ENCODE results near the gene PNLDC1. TPM values are rescaled to one million over a fixed set of nuclear protein-coding genes. Genes with fewer than 3 reads are reported as not detected.
"Not testable (repeated sequence)": the region's sequence is repeated elsewhere in the genome, so short reads cannot be mapped to it uniquely, and the experiment has no call there.

The PNLDC1 gene
- total RNA-seq, 1 donor from 2014 or later: 0.49 TPM

DNA sequence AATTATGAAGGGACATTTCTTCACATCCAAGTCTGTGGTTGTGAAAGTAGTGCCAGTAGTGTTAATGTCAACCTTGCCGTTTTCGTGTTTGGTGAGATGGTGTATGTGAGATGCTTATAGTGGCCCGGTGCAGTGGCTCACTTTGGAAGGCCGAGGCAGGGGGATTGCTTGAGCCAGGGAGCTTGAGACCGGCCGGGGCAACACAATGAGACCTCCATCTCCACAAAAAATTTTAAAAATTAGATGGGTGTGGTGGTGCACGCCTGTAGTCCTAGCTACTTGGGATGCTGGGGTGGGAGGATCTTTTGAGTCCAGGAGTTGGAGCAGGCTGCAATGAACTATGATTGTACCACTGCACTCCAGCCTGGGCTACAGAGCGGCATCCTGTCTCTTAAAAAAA, 37.4 kb downstream of the PNLDC1 start:
- no peak overlapping the region for H3K27ac Mint-ChIP-seq (ENCODE audit: unreplicated experiment)
- H3K9me3 Mint-ChIP-seq: no peaks in the 10 kb centered on the region
- no peaks in the 10 kb centered on the region for H3K4me1 Mint-ChIP-seq
- TF ChIP-seq, protein P1, sequence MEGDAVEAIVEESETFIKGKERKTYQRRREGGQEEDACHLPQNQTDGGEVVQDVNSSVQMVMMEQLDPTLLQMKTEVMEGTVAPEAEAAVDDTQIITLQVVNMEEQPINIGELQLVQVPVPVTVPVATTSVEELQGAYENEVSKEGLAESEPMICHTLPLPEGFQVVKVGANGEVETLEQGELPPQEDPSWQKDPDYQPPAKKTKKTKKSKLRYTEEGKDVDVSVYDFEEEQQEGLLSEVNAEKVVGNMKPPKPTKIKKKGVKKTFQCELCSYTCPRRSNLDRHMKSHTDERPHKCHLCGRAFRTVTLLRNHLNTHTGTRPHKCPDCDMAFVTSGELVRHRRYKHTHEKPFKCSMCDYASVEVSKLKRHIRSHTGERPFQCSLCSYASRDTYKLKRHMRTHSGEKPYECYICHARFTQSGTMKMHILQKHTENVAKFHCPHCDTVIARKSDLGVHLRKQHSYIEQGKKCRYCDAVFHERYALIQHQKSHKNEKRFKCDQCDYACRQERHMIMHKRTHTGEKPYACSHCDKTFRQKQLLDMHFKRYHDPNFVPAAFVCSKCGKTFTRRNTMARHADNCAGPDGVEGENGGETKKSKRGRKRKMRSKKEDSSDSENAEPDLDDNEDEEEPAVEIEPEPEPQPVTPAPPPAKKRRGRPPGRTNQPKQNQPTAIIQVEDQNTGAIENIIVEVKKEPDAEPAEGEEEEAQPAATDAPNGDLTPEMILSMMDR (conservative IDR thresholded peaks at IDR 0.05): no peak
- H3K27me3 Mint-ChIP-seq (ENCODE audit: low read depth): no peaks in the 10 kb centered on the region
- DNase-seq (ENCODE audit: low read depth, low spot score): no peak
- no peaks in the 10 kb centered on the region for H3K36me3 Mint-ChIP-seq (ENCODE audit: low read depth)
- no peak overlapping the region for H3K4me3 Mint-ChIP-seq

GRCh38 chr6:159838020-159838744, 38.1 kb downstream of the PNLDC1 start:
- no peak for DNase-seq (ENCODE audit: low read depth, low spot score)
- Mint-ChIP-seq H3K9me3 (no peaks in the 10 kb centered on the region), H3K27me3 (ENCODE audit: low read depth) (no peaks in the 10 kb centered on the region), H3K36me3 (ENCODE audit: low read depth) (no peaks in the 10 kb centered on the region), H3K27ac (ENCODE audit: unreplicated experiment) (no peak overlapping the region), H3K4me1 (no peaks in the 10 kb centered on the region), H3K4me3 (no peak overlapping the region)
- TF ChIP-seq, protein P1 (conservative IDR thresholded peaks at IDR 0.05): no peak

DNA sequence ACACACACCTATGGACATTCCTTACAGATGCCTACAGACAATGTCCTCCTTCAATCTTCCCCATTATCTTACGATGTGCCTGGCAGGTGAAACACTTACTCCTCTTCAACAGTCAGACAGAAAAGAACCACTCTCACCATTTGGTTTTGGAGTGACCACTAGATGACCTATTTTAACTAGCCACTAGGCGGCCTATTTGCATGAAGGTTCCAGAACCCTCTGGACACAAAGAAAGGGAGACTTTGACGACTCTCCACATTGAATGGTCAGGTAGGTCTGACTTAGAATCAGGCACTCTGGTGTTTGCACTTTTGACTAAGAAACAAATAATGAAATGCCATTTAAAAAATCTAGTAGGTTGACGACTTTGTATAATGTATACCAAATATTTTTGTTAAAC, 42.0 kb downstream of the PNLDC1 start:
- Mint-ChIP-seq H3K9me3 (no peaks in the 10 kb centered on the region), H3K36me3 (ENCODE audit: low read depth) (no peaks in the 10 kb centered on the region), H3K27ac (ENCODE audit: unreplicated experiment) (no peak overlapping the region), H3K4me3 (no peak overlapping the region), H3K27me3 (ENCODE audit: low read depth) (no peaks in the 10 kb centered on the region), H3K4me1 (no peaks in the 10 kb centered on the region)
- TF ChIP-seq, protein P1 (conservative IDR thresholded peaks at IDR 0.05): peak; percentile 40
- no peak for DNase-seq (ENCODE audit: low read depth, low spot score)

DNA sequence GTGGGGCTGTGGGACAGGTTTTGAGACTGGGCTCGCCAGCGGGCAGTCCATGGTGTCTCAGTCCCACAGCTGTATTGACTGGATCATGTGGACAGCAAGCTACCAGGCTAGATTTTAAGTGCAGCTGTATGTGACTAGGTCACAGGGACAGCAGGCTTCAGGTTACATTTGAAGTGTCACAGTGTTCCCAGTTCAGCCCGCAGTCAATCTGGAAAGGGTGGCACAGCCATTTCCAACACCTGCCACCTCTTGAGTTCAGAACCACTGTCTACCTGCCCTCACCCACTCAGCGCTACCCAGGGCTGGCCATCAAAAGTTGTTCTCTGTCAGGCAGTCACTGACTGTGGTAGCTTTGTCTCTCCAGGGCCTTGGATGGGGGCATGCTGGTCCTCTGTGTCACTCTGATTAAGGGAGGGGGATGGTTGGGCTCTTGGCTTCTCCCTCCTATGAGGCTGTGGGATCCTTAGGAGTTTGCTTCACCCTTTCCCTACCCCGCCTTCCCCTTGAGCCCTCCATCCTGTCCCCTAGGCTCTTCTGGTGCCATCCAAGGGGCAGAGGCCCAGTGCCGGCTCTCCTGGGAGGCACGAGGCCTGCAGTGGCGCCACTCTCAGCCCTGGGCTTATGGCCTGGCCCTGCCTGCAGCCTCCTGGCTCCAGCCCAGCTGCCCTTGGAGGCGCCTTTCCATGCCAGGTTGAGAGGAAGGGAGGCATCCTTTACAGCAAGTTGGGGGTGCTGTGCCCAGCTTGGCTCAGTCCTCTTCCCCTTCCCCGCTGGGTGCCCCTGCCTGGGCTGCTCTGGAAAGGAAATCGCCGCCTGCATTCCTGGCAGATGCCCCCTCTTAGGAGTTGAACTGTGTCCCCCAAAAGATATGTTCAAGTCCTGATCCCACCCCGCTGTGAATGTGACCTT, 44.9 kb downstream of the PNLDC1 start:
- Mint-ChIP-seq H3K27me3 (ENCODE audit: low read depth) (no peaks in the 10 kb centered on the region), H3K9me3 (peaks cover 7% of the 10 kb centered on the region), H3K36me3 (ENCODE audit: low read depth) (no peaks in the 10 kb centered on the region), H3K27ac (ENCODE audit: unreplicated experiment) (no peak overlapping the region), H3K4me1 (no peaks in the 10 kb centered on the region), H3K4me3 (no peak overlapping the region)
- DNase-seq (ENCODE audit: low read depth, low spot score): no peak
- TF ChIP-seq, protein P1 (conservative IDR thresholded peaks at IDR 0.05): no peak

GRCh38 chr6:159848552-159848951, 48.5 kb downstream of the PNLDC1 start:
- DNase-seq (ENCODE audit: low read depth, low spot score); H3K27ac Mint-ChIP-seq (ENCODE audit: unreplicated experiment): not testable (repeated sequence)

GRCh38 chr6:159849851-159850250, 49.8 kb downstream of the PNLDC1 start:
- H3K36me3 Mint-ChIP-seq (ENCODE audit: low read depth); H3K27me3 Mint-ChIP-seq (ENCODE audit: low read depth); DNase-seq (ENCODE audit: low read depth, low spot score); H3K4me1 Mint-ChIP-seq; H3K4me3 Mint-ChIP-seq; H3K9me3 Mint-ChIP-seq; H3K27ac Mint-ChIP-seq (ENCODE audit: unreplicated experiment): not testable (repeated sequence)

More at GRCh38 chr6:159848552-159848951, 48.5 kb downstream of the PNLDC1 start:
- H3K36me3 Mint-ChIP-seq (ENCODE audit: low read depth); H3K27me3 Mint-ChIP-seq (ENCODE audit: low read depth); H3K9me3 Mint-ChIP-seq; H3K4me1 Mint-ChIP-seq; H3K4me3 Mint-ChIP-seq: not testable (repeated sequence)
